IMR-90 (cell line): ENCODE measurements around the gene CARD8. TPM values are rescaled to one million over a fixed set of nuclear protein-coding genes. Genes with fewer than 3 reads are reported as not detected.

Source experiments
- ATAC-seq: fragments of 200-7000 bp; cut with Tn5 transposase; 2 replicates; pipeline ENCODE4 v1.9.1; 2020; ENCODE audit warnings: low read depth, mild to moderate bottlenecking, moderate library complexity
- BruUV-seq: library from RNA; stranded (reverse); fragments of 400-500 nt; replicated peaks from 2 replicates; lab custom pipeline; 2021; lab: Mats Ljungman, UMichigan
- CTCF ChIA-PET: fragments of 300-600 bp; formaldehyde crosslinking; extraction: SDS; loops from one replicate; lab custom pipeline; 2021; ENCODE audit warnings: antibody characterized with exemption; lab: Yijun Ruan, JAX
- POLR2A ChIA-PET: fragments of 300-600 bp; sonication (Branson Sonifier 250); formaldehyde crosslinking; loops from one replicate; lab custom pipeline; 2022; ENCODE audit warnings: antibody characterized with exemption; ENCODE audit not compliant: unreplicated experiment; lab: Charles Lee
- DNase-seq: peaks from one replicate; pipeline ENCODE4 v3.0.0; 2013
- H2AFZ ChIP-seq: replicated peaks from 2 replicates; pipeline ENCODE3; 2013; ENCODE audit warnings: low read length, mild to moderate bottlenecking; ENCODE audit not compliant: poor library complexity
- H2AK5ac ChIP-seq: 2 replicates; pipeline ENCODE4 v1.6.1; 2013; ENCODE audit warnings: low read depth, low read length, inconsistent platforms
- H2AK9ac ChIP-seq: replicated peaks from 2 replicates; pipeline ENCODE3; 2013; ENCODE audit warnings: mild to moderate bottlenecking, low read depth, low read length, moderate library complexity; ENCODE audit not compliant: poor library complexity
- H2BK120ac ChIP-seq: 2 replicates; pipeline ENCODE4 v1.6.1; 2013; ENCODE audit warnings: low read depth, low read length, inconsistent platforms
- H2BK15ac ChIP-seq: 3 replicates; pipeline ENCODE4 v1.6.1; 2013; ENCODE audit warnings: low read depth, low read length, inconsistent platforms
- H2BK20ac ChIP-seq: 2 replicates; pipeline ENCODE4 v1.6.1; 2013; ENCODE audit warnings: low read depth, mild to moderate bottlenecking, inconsistent platforms, low read length, moderate library complexity
- H2BK5ac ChIP-seq: 2 replicates; pipeline ENCODE4 v1.6.1; 2013; ENCODE audit warnings: mild to moderate bottlenecking, low read depth, low read length, inconsistent platforms; ENCODE audit not compliant: poor library complexity, severe bottlenecking
- H3K14ac ChIP-seq: replicated peaks from 2 replicates; pipeline ENCODE4 v1.6.1; 2013; ENCODE audit warnings: low read depth, low read length, inconsistent platforms
- H3K18ac ChIP-seq: 2 replicates; pipeline ENCODE4 v1.6.1; 2013; ENCODE audit warnings: low read depth, low read length, control low read depth
- H3K23ac ChIP-seq: 2 replicates; pipeline ENCODE4 v1.6.1; 2013; ENCODE audit warnings: low read depth, low read length, inconsistent platforms
- H3K27ac ChIP-seq: 2 replicates; pipeline ENCODE4 v1.5.1; 2013; ENCODE audit warnings: mild to moderate bottlenecking, control low read depth, low read length; ENCODE audit not compliant: insufficient read depth
- H3K27me3 ChIP-seq: 2 replicates; pipeline ENCODE4 v1.6.1; 2013; ENCODE audit warnings: low read length; ENCODE audit not compliant: control insufficient read depth, insufficient read depth
- H3K36me3 ChIP-seq: 2 replicates; pipeline ENCODE4 v1.6.1; 2013; ENCODE audit warnings: low read length, mixed read lengths; ENCODE audit not compliant: control insufficient read depth, insufficient read depth
- H3K4ac ChIP-seq: 2 replicates; pipeline ENCODE4 v1.6.1; 2013; ENCODE audit warnings: low read depth, low read length, inconsistent platforms
- H3K4me1 ChIP-seq: 2 replicates; pipeline ENCODE4 v1.6.1; 2013; ENCODE audit warnings: low read length, mixed read lengths; ENCODE audit not compliant: control insufficient read depth, insufficient read depth
- H3K4me2 ChIP-seq: 2 replicates; pipeline ENCODE4 v1.6.1; 2013; ENCODE audit warnings: low read depth, mild to moderate bottlenecking, control low read depth, low read length, moderate library complexity
- H3K4me3 ChIP-seq: 2 replicates; pipeline ENCODE4 v1.5.1; 2013; ENCODE audit warnings: low read depth, mild to moderate bottlenecking, control low read depth, low read length, moderate library complexity; ENCODE audit not compliant: insufficient read depth
- H3K56ac ChIP-seq: 2 replicates; pipeline ENCODE4 v1.6.1; 2013; ENCODE audit warnings: low read length, inconsistent platforms; ENCODE audit not compliant: insufficient read depth; ENCODE audit errors: extremely low read depth
- H3K79me1 ChIP-seq, 2 experiments: 2 replicates each; pipeline ENCODE4 v1.6.1; 2013; ENCODE audit warnings: low read length in 2 of 2, inconsistent platforms in 1 of 2, low read depth in 1 of 2
- H3K9ac ChIP-seq: 2 replicates; pipeline ENCODE4 v1.6.1; 2013; ENCODE audit warnings: low read depth, low read length, control low read depth
- H3K9me1 ChIP-seq: 2 replicates; pipeline ENCODE4 v1.6.1; 2013; ENCODE audit warnings: low read length, inconsistent platforms; ENCODE audit not compliant: insufficient read depth
- H3K9me3 ChIP-seq: 2 replicates; pipeline ENCODE4 v1.6.1; 2013; ENCODE audit warnings: low read length; ENCODE audit not compliant: control insufficient read depth, insufficient read depth
- H4K20me1 ChIP-seq: 2 replicates; pipeline ENCODE4 v1.6.1; 2013; ENCODE audit warnings: low read length, inconsistent platforms; ENCODE audit not compliant: insufficient read depth
- H4K5ac ChIP-seq: 2 replicates; pipeline ENCODE4 v1.6.1; 2013; ENCODE audit warnings: mild to moderate bottlenecking, low read depth, low read length, control low read depth
- H4K8ac ChIP-seq, 2 experiments: 2 replicates each; pipeline ENCODE4 v1.6.1; 2013; ENCODE audit warnings: low read depth in 2 of 2, low read length in 2 of 2, control low read depth in 1 of 2, inconsistent platforms in 1 of 2
- H4K91ac ChIP-seq: 2 replicates; pipeline ENCODE4 v1.6.1; 2013; ENCODE audit warnings: low read depth, low read length, inconsistent platforms; ENCODE audit not compliant: insufficient read depth
- BHLHE40 ChIP-seq: fragments of 150-350 bp; IDR thresholded peaks from 2 replicates; pipeline ENCODE4 v1.6.1; 2016; ENCODE audit warnings: mild to moderate bottlenecking, low read depth, low read length
- CHD1 ChIP-seq: IDR thresholded peaks from 2 replicates; pipeline ENCODE4 v1.6.1; 2012; ENCODE audit warnings: low read depth, low read length, improper control_type of control experiment
- FOS ChIP-seq: fragments of 150-350 bp; IDR thresholded peaks from 2 replicates; pipeline ENCODE4 v1.6.1; 2016; ENCODE audit warnings: low read depth, low read length
- MAFK ChIP-seq: IDR thresholded peaks from 2 replicates; pipeline ENCODE4 v1.6.1; 2012; ENCODE audit warnings: low read depth, low read length, improper control_type of control experiment
- MAZ ChIP-seq: IDR thresholded peaks from 2 replicates; pipeline ENCODE4 v1.6.1; 2012; ENCODE audit warnings: low read depth, mild to moderate bottlenecking, low read length, improper control_type of control experiment, moderate library complexity, borderline replicate concordance
- NFE2L2 ChIP-seq: fragments of 150-350 bp; IDR thresholded peaks from 2 replicates; pipeline ENCODE4 v1.6.1; 2016; ENCODE audit warnings: low read depth, mild to moderate bottlenecking, low read length
- POLR2A ChIP-seq: IDR thresholded peaks from 2 replicates; pipeline ENCODE4 v1.6.1; 2012; ENCODE audit warnings: mild to moderate bottlenecking, low read depth, low read length
- RAD21 ChIP-seq: IDR thresholded peaks from 2 replicates; pipeline ENCODE4 v1.6.1; 2012; ENCODE audit warnings: low read length, improper control_type of control experiment
- RCOR1 ChIP-seq: IDR thresholded peaks from 2 replicates; pipeline ENCODE4 v1.6.1; 2012; ENCODE audit warnings: mild to moderate bottlenecking, low read length, improper control_type of control experiment; ENCODE audit not compliant: insufficient replicate concordance
- SMC3 ChIP-seq: fragments of 150-350 bp; IDR thresholded peaks from 2 replicates; pipeline ENCODE4 v1.6.1; 2016; ENCODE audit warnings: low read depth, mild to moderate bottlenecking, antibody characterized with exemption, low read length, moderate library complexity
- USF2 ChIP-seq: fragments of 150-350 bp; IDR thresholded peaks from 2 replicates; pipeline ENCODE4 v1.6.1; 2017; ENCODE audit warnings: mild to moderate bottlenecking, antibody characterized with exemption, low read length, low read depth
- WGBS, 2 experiments: methylation state at CpG; one replicate each; pipeline versions ENCODE4 v1.1.5 to v1.1.7; 2013; ENCODE audit warnings: missing lambda C conversion rate in 2 of 2; ENCODE audit not compliant: insufficient read length in 1 of 2; ENCODE audit errors: extremely low coverage in 2 of 2; 5-methylcytosine and 5-hydroxymethylcytosine counted together
- dilution Hi-C: fragments of 300-500 bp; cut with HindIII; formaldehyde crosslinking; loops from one replicate; pipeline ENCODE4 v1.14.3; 2018; ENCODE audit warnings: low sequenced_read_pairs; ENCODE audit not compliant: unreplicated experiment
- in situ Hi-C: fragments of 300-500 bp; cut with MboI; formaldehyde crosslinking; loops from 3 replicates; pipeline ENCODE4 v1.14.3; 2019; ENCODE audit warnings: low sequenced_read_pairs, inconsistent platforms, mixed read lengths
- intact Hi-C: fragments of 100-400 bp; cut with micrococcal nuclease; formaldehyde crosslinking; loops from 2 replicates; pipeline ENCODE4 v1.10.0; 2022
- polyA plus RNA-seq, 3 experiments: library from polyadenylated mRNA; depleted of rRNA; stranded (reverse); fragments of >200 nt; gene quantifications; 2 replicates each; pipeline ENCODE4 v1.2.3, GENCODE V29; 2012; ENCODE audit warnings: low replicate concordance in 1 of 3
- total RNA-seq: library from RNA; depleted of rRNA; stranded (reverse); fragments of >200 nt; gene quantifications from 2 replicates; pipeline ENCODE4 v1.2.3, GENCODE V29; 2012
- TF ChIP-seq, protein P1 (sequence below): conservative IDR thresholded peaks from 2 replicates; pipeline ENCODE4 v1.5.1; 2012; ENCODE audit warnings: mild to moderate bottlenecking, low read depth, low read length, improper control_type of control experiment

CARD8 gene
- total and polyA plus RNA-seq, 2 of the 4 experiments (the other 2 are of a cell fraction) = 11.3 to 15.5 TPM

DNA sequence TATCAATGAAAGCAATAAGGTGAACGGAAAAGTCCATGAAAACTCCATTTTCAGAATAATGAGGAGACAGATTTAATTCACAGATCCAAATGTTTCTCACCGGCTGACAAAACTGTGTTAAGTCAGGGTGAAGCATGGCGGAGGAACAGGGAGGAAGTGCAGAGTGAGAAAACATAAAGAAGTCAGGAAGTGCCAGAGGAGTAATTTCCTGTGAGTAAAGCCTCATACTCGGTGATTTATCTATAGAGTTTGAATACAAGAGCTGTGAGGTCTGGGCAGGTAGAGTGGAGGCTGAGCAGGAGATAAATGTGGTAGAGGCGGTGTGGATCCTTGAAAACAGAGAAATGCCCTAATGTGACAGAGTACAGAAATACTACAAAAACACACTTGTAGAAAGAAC, 11.4 kb downstream of the CARD8 start:
- Histone ChIP-seq H3K79me1 (peaks cover 4 to 7% of the 10 kb centered on the region in 2 experiments; a peak in 2 of 4 replicates), H3K18ac (no peak overlapping the region), H3K27me3 (no peaks in the 10 kb centered on the region), H3K23ac (no peak overlapping the region), H3K56ac (no peak overlapping the region), H3K4me1 (peaks cover 5% of the 10 kb centered on the region), H3K9ac (no peak overlapping the region), H3K4ac (no peak overlapping the region), H3K4me2 (no peak overlapping the region; the same call in 1 of the 2 replicates), H2BK120ac (no peak overlapping the region), H4K5ac (no peak overlapping the region), H4K8ac (peak overlapping the region in 1 of 2 experiments; percentile 17; a peak in 1 of 4 replicates), H3K9me3 (no peaks in the 10 kb centered on the region), H3K36me3 (peaks cover 8% of the 10 kb centered on the region), H4K20me1 (no peaks in the 10 kb centered on the region), H2BK5ac (no peak overlapping the region), H2AFZ (no peak overlapping the region), H3K9me1 (no peaks in the 10 kb centered on the region), H4K91ac (no peak overlapping the region), H3K27ac (no peak overlapping the region), H2BK15ac (no peak overlapping the region), H2AK9ac (no peak overlapping the region), H2AK5ac (no peak overlapping the region), H2BK20ac (no peak overlapping the region), H3K14ac (no peak overlapping the region), H3K4me3 (no peak overlapping the region)
- in situ Hi-C loops (no loop called here), intact Hi-C loops (no loop called here), dilution Hi-C loops (no loop called here)
- no peak for TF ChIP-seq MAZ
- no peak for TF ChIP-seq MAFK
- no peak for TF ChIP-seq CHD1
- TF ChIP-seq POLR2A = no peak
- no peak for TF ChIP-seq BHLHE40
- TF ChIP-seq RCOR1 = no peak
- TF ChIP-seq SMC3 = no peak
- TF ChIP-seq NFE2L2 = no peak
- TF ChIP-seq USF2 = no peak
- TF ChIP-seq RAD21 = no peak
- TF ChIP-seq, protein P1, sequence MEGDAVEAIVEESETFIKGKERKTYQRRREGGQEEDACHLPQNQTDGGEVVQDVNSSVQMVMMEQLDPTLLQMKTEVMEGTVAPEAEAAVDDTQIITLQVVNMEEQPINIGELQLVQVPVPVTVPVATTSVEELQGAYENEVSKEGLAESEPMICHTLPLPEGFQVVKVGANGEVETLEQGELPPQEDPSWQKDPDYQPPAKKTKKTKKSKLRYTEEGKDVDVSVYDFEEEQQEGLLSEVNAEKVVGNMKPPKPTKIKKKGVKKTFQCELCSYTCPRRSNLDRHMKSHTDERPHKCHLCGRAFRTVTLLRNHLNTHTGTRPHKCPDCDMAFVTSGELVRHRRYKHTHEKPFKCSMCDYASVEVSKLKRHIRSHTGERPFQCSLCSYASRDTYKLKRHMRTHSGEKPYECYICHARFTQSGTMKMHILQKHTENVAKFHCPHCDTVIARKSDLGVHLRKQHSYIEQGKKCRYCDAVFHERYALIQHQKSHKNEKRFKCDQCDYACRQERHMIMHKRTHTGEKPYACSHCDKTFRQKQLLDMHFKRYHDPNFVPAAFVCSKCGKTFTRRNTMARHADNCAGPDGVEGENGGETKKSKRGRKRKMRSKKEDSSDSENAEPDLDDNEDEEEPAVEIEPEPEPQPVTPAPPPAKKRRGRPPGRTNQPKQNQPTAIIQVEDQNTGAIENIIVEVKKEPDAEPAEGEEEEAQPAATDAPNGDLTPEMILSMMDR = no peak
- no peak for TF ChIP-seq FOS
- ChIA-PET POLR2A (no interaction called here), CTCF (no interaction called here)
- DNase-seq (no peak), ATAC-seq (no peak)
- no TSS peak for BruUV-seq
- 44% methylated on average over 2 of the region's 5 CpGs; no CpG with 5 or more reads in 1 of the 2 experiments for WGBS, 2 experiments
